VCaP (cell line): ENCODE data around the gene CAPZB.

Experiments used
- H3K27ac ChIP-seq: fragments of 450-650 bp; 2 replicates; pipeline ENCODE4 v1.5.1; 2017
- TF ChIP-seq, protein P1 (sequence below): fragments of 450-650 bp; conservative IDR thresholded peaks from 2 replicates; pipeline ENCODE4 v1.5.1; 2017; ENCODE audit warnings: mild to moderate bottlenecking, moderate library complexity

CAPZB gene

DNA sequence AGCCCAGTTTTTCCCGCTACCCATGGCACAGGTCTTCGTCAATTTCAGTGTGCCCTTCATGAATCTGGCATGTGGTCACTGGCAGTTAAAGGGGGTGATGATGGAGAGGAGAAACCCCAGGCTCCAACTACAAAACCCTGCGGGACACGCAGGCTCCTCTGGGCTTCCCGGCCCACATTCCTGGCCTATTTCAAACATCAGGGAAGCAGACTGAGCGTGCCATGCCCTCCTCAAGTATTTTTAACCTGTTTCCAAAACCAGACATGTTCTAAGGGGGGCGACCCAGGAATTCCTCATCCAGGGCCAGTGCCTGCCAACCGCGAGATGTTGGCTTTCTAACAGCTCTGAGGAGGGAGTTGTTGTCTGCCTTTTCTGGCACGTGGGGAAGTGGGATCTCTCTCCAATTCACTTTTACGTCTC lies 85.1 kb downstream of the CAPZB start:
- H3K27ac ChIP-seq: no peak overlapping the region
- TF ChIP-seq, protein P1, sequence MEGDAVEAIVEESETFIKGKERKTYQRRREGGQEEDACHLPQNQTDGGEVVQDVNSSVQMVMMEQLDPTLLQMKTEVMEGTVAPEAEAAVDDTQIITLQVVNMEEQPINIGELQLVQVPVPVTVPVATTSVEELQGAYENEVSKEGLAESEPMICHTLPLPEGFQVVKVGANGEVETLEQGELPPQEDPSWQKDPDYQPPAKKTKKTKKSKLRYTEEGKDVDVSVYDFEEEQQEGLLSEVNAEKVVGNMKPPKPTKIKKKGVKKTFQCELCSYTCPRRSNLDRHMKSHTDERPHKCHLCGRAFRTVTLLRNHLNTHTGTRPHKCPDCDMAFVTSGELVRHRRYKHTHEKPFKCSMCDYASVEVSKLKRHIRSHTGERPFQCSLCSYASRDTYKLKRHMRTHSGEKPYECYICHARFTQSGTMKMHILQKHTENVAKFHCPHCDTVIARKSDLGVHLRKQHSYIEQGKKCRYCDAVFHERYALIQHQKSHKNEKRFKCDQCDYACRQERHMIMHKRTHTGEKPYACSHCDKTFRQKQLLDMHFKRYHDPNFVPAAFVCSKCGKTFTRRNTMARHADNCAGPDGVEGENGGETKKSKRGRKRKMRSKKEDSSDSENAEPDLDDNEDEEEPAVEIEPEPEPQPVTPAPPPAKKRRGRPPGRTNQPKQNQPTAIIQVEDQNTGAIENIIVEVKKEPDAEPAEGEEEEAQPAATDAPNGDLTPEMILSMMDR: no peak

DNA sequence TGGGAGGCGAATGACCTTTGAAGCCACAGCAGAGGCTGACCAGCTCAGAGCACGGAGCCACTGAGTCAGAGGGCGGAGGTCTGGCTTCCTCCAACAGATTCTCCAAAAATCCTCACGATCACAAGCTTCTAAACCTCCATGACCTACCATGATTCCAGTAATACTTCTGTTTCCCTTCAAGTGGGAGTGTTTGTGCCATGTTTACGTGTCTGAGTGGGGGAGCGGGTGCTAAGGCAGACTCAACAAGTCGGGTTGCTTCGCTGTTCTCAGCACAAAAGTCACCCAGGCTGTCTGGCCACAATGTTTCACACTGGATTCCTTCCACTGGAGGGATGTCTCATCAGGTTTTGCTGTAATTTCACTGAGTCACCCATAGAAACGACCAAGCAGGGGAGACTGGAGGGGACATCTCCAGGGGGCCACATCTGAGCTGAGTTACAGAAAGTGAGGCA lies 87.0 kb downstream of the CAPZB start:
- TF ChIP-seq, protein P1: no peak
- H3K27ac ChIP-seq: no peak overlapping the region

DNA sequence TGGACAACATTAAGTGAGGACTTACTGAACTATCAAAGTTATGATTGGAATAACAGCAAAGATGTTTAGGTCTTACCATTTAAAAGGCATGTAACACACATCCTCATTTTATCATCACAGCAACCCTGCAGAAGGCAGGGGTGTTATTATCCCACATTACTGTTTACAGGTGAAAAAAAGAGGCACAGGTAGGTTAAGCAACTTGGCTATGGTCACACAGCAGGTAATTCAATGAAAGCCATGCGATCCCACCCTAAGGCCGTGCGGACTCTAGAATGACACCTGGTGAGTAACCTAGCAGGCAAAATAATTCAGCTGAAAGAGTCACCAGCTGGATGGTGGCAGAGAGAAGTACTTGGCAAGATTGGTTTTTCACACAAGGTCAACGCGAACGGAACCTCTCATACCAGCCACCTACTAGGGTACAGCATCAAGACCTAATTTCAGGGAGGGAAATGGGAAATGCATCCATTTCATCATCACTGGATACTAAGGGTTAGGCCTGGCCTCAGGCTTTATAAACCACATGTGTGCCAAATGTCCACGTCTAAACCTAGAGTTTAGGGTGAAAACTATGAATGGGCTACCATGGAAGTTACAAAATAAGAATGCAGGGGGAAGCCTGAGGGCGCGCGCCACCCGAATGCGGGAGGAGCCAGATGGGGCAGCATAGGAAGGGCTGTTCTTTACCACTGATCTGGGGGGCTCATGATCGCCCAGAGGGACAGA lies 88.0 kb downstream of the CAPZB start:
- no peak overlapping the region for H3K27ac ChIP-seq
- TF ChIP-seq, protein P1: no peak

DNA sequence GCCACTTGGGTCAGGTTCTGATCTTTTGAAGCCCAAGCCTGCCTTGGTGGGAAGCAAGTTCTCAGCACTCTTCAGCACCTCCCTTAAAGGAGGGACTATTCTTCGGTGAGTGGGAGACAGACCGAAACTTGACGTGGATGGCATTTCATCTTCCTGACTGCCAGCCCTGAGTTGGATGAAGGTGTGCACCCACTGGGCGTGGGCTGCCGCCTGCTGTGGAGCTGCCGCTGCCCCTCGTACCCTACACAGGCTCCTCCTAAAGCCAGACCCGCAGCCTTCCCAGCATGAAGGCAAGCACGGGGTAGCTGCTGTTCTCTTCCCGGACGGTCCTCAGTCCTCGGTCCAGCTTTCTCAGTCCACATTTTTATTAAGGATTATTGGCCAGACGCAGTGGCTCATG lies 89.1 kb downstream of the CAPZB start:
- TF ChIP-seq, protein P1: no peak
- no peak overlapping the region for H3K27ac ChIP-seq

DNA sequence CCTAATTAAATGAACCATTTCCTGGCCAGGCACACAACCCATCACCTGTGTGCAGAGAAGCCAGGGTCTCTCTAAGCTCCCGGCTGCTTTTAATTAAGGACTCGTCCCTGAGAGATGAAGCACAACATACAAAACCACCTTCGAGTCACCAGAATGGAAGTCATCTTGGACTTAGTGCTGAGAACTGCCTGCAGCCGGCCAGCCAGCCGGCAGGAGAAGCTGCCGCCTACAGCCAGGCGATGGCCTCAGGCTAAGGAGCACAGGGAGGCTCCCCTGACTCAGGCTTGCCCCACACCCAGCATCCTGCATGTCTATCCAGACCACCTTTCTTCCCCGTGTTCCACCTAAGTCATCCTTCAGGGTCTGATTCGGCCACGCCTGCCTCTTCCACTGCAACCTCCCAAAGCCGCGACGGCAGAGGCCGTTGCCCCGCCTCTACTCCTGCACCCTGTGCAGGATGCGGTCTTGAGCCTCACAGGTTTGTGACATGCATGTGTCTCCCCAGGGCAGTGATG lies 89.6 kb downstream of the CAPZB start:
- TF ChIP-seq, protein P1: no peak
- H3K27ac ChIP-seq: no peak overlapping the region

DNA sequence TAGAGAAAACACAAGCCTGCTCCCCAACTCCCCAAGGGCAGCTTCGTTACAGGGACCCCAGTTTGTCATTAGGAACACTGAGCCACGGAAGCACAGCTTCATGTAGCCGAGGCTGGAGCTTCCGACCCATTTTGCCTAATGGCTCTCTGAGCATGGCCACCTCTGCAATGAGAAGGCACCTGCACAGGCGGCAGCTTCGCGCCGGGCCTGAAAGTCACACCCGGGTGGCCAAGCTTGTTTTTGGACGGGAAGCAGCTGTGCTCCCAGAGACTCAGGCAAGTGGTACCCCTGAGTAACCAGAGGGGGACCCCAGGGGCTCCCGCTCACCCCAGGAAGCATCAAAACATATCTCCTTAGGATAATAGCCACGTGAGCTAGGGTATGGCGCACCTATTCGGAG lies 92.3 kb downstream of the CAPZB start:
- TF ChIP-seq, protein P1: no peak
- H3K27ac ChIP-seq: no peak overlapping the region

DNA sequence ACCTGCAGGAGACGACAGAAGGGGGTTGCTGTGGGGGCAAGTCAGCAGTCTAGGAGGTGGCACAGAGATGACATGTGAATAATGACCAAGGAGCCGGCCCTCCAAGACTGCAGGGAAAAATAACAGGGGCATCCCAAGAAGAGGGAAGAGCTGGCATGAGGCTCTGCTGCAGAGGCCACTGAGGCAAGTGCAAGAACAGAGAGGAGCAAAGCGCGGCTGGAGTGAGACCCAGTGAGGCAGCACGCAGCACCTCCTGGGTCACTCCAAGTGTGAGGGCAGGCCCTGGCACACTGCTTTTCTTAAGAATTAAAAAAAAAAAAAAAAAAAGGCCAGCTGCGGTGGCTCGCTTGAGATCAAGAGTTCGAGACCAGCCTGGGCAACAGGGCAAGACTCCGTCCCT lies 93.1 kb downstream of the CAPZB start:
- TF ChIP-seq, protein P1: no peak
- no peak overlapping the region for H3K27ac ChIP-seq
